Measurements from ENCODE around the gene PIEZO2. TPM values are rescaled to one million over a fixed set of nuclear protein-coding genes. Genes with fewer than 3 reads are reported as not detected.

The PIEZO2 gene
- total RNA-seq, 4 donors from 2014 or later = 0.64 to 1.8 (median 1.6) TPM

DNA sequence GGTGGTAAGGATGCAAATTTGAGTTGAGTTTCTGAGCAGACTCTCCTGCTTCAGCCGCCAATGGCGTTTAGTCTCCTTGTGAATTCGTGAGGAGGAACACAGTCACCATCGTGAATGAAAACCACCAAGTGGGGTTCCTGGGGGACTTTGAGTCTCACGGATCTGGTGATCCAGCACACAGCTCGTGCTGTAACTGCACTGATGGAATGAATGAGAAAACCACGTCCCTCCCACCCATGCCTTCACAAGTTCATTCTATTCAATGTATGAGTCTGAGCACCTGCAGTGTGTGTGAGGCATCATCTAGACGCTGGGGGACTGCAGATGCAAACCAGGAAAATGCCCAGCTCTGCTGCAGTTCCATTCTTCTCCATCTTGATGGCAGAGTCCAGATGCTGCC is 127.9 kb downstream of the PIEZO2 start:
- no peaks in the 10 kb centered on the region for H3K9me3 ChIP-seq
- no peak overlapping the region for H3K27ac ChIP-seq
- H3K36me3 ChIP-seq = no peaks in the 10 kb centered on the region
- H3K4me3 ChIP-seq = no peak overlapping the region
- H3K4me1 ChIP-seq = no peaks in the 10 kb centered on the region
- H3K27me3 ChIP-seq = peaks cover 5% of the 10 kb centered on the region
- ATAC-seq = no peak
- TF ChIP-seq, protein P1, sequence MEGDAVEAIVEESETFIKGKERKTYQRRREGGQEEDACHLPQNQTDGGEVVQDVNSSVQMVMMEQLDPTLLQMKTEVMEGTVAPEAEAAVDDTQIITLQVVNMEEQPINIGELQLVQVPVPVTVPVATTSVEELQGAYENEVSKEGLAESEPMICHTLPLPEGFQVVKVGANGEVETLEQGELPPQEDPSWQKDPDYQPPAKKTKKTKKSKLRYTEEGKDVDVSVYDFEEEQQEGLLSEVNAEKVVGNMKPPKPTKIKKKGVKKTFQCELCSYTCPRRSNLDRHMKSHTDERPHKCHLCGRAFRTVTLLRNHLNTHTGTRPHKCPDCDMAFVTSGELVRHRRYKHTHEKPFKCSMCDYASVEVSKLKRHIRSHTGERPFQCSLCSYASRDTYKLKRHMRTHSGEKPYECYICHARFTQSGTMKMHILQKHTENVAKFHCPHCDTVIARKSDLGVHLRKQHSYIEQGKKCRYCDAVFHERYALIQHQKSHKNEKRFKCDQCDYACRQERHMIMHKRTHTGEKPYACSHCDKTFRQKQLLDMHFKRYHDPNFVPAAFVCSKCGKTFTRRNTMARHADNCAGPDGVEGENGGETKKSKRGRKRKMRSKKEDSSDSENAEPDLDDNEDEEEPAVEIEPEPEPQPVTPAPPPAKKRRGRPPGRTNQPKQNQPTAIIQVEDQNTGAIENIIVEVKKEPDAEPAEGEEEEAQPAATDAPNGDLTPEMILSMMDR (IDR thresholded peaks at IDR 0.05) = no peak
- TF ChIP-seq EP300 (IDR thresholded peaks at IDR 0.05) = no peak
- TF ChIP-seq POLR2A (IDR thresholded peaks at IDR 0.05) = no peak
- TF ChIP-seq POLR2AphosphoS5 (IDR thresholded peaks at IDR 0.05) = no peak
- 67% methylated on average over 3 of the region's 8 CpGs; no CpG with 5 or more reads in 1 of the 2 donors for WGBS, 2 donors (ENCODE audit: low coverage in 1 of 2)

- Histone ChIP-seq H3K9me3 (no peaks in the 10 kb centered on the region), H3K4me3 (no peak overlapping the region), H3K4me1 (no peaks in the 10 kb centered on the region), H3K27ac (no peak overlapping the region), H3K36me3 (no peaks in the 10 kb centered on the region), H3K27me3 (peaks cover 5% of the 10 kb centered on the region)
- WGBS, 2 donors (ENCODE audit: low coverage in 1 of 2) = 42 to 57% methylated on average over 5 of the region's 6 CpGs
- TF ChIP-seq EP300 (IDR thresholded peaks at IDR 0.05) = no peak
- no peak for TF ChIP-seq POLR2AphosphoS5 (IDR thresholded peaks at IDR 0.05)
- TF ChIP-seq, protein P1 (IDR thresholded peaks at IDR 0.05) = no peak
- no peak for TF ChIP-seq POLR2A (IDR thresholded peaks at IDR 0.05)
- ATAC-seq = no peak
Measured at GRCh38 chr18:11020877-11021414, 128.4 kb downstream of the PIEZO2 start.

DNA sequence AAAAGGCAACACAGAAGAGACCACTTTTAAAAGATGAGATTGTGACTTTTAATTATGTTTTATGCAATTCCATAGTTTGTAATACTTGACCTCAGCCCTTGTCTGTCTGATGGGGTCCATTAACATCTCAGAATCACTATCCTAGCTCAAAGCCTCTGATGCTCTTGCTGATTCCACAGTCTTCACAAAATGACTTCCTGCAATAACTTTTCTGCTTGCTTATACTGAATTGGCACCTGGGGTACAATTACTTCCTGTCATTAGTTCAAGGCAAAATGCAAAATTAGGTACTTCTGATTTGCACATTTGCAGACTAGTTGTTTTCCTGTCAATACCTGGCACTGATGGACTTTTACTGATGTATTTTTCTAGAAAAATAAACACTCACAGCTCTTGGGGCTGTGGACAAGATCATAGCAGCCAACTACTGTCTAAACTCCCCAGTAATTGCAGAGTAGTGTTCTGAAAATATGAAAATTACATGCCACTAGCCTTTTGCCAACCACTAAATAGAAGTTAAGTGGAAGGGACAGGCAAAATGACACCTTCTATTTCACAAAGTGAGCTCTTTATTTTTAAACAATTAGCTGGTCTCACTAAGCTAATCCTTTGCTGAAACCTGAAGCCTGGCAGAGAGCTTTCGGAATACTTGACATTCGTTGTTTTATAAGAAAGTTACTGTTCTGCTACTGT is 129.1 kb downstream of the PIEZO2 start:
- 48 to 51% methylated on average over 2 of the region's 2 CpGs for WGBS, 2 donors (ENCODE audit: low coverage in 1 of 2)
- TF ChIP-seq, protein P1 (IDR thresholded peaks at IDR 0.05) = no peak
- TF ChIP-seq POLR2AphosphoS5 (IDR thresholded peaks at IDR 0.05) (no peak), POLR2A (IDR thresholded peaks at IDR 0.05) (no peak), EP300 (IDR thresholded peaks at IDR 0.05) (no peak)
- Histone ChIP-seq H3K4me3 (no peak overlapping the region), H3K9me3 (no peaks in the 10 kb centered on the region), H3K27me3 (peaks cover 5% of the 10 kb centered on the region), H3K36me3 (no peaks in the 10 kb centered on the region), H3K4me1 (no peaks in the 10 kb centered on the region), H3K27ac (no peak overlapping the region)
- no peak for ATAC-seq

- no peak for ATAC-seq
- H3K9me3 ChIP-seq = no peaks in the 10 kb centered on the region
- WGBS, 2 donors (ENCODE audit: low coverage in 1 of 2) = 83 to 88% methylated on average over 1 to 2 of the region's 2 CpGs
- TF ChIP-seq POLR2AphosphoS5 (IDR thresholded peaks at IDR 0.05) = no peak
- no peak for TF ChIP-seq EP300 (IDR thresholded peaks at IDR 0.05)
- no peak overlapping the region for H3K4me3 ChIP-seq
- H3K27me3 ChIP-seq = peaks cover 5% of the 10 kb centered on the region
- no peaks in the 10 kb centered on the region for H3K4me1 ChIP-seq
- H3K36me3 ChIP-seq = no peaks in the 10 kb centered on the region
- no peak overlapping the region for H3K27ac ChIP-seq
Measured at GRCh38 chr18:11019295-11020105, 129.9 kb downstream of the PIEZO2 start.

GRCh38 chr18:11009869-11010268 is 139.5 kb downstream of the PIEZO2 start:
- no peaks in the 10 kb centered on the region for H3K9me3 ChIP-seq
- 74 to 87% methylated on average over 3 of the region's 3 CpGs for WGBS, 2 donors (ENCODE audit: low coverage in 1 of 2)
- H3K27ac ChIP-seq = no peak overlapping the region
- H3K27me3 ChIP-seq = no peaks in the 10 kb centered on the region
- no peaks in the 10 kb centered on the region for H3K36me3 ChIP-seq
- H3K4me3 ChIP-seq = no peak overlapping the region
- no peak for ATAC-seq
- no peaks in the 10 kb centered on the region for H3K4me1 ChIP-seq
- TF ChIP-seq, protein P1 (IDR thresholded peaks at IDR 0.05) = no peak
- TF ChIP-seq EP300 (IDR thresholded peaks at IDR 0.05) (no peak), POLR2AphosphoS5 (IDR thresholded peaks at IDR 0.05) (no peak), POLR2A (IDR thresholded peaks at IDR 0.05) (no peak)

Measured in gastroesophageal sphincter (tissue), 4 donors.